Activated CD4-positive, alpha-beta T cell treated with anti-CD3 and anti-CD28 coated beads, Interleukin-2, amount 50 U/mL, for 16 hours (primary cell): ENCODE results near the gene SPON1.
"Not testable (repeated sequence)": the region's sequence is repeated elsewhere in the genome, so short reads cannot be mapped to it uniquely, and the experiment has no call there.

Source experiments
- DNase-seq: peaks from one replicate; pipeline ENCODE4 v3.0.0-alpha.2; 2020

SPON1 gene

GRCh38 chr11:13984616-13985450 is 22.3 kb downstream of the SPON1 start:
- DNase-seq, result no peak

GRCh38 chr11:13986695-13987094 is 24.2 kb downstream of the SPON1 start:
- not testable (repeated sequence) for DNase-seq

GRCh38 chr11:13992158-13992856 is 29.8 kb downstream of the SPON1 start:
- not testable (repeated sequence) for DNase-seq

- no peak for DNase-seq
Measured at GRCh38 chr11:13993096-13993765, 30.7 kb downstream of the SPON1 start.

GRCh38 chr11:13997881-13998280 is 35.4 kb downstream of the SPON1 start:
- no peak for DNase-seq

- DNase-seq, result no peak
Measured at GRCh38 chr11:13999704-14000103, 37.2 kb downstream of the SPON1 start.

- DNase-seq, result no peak
Measured at GRCh38 chr11:14001597-14001996, 39.1 kb downstream of the SPON1 start.

- DNase-seq, result no peak
Measured at GRCh38 chr11:14007566-14007965, 45.0 kb downstream of the SPON1 start.

- DNase-seq, result no peak
Measured at GRCh38 chr11:14010665-14011064, 48.1 kb downstream of the SPON1 start.

- no peak for DNase-seq
Measured at GRCh38 chr11:14012846-14013245, 50.3 kb downstream of the SPON1 start.

- DNase-seq, result no peak
Measured at GRCh38 chr11:14015711-14016110, 53.2 kb downstream of the SPON1 start.

- DNase-seq, result no peak
Measured at GRCh38 chr11:14018441-14018840, 55.9 kb downstream of the SPON1 start.

- DNase-seq, result no peak
Measured at GRCh38 chr11:14021738-14022137, 59.2 kb downstream of the SPON1 start.

- DNase-seq, result no peak
Measured at GRCh38 chr11:14022251-14022650, 59.7 kb downstream of the SPON1 start.

GRCh38 chr11:14022821-14023220 is 60.3 kb downstream of the SPON1 start:
- no peak for DNase-seq

- no peak for DNase-seq
Measured at GRCh38 chr11:14026961-14027360, 64.4 kb downstream of the SPON1 start.

- DNase-seq, result no peak
Measured at GRCh38 chr11:14027525-14027924, 65.0 kb downstream of the SPON1 start.

GRCh38 chr11:14029440-14029839 is 66.9 kb downstream of the SPON1 start:
- no peak for DNase-seq

GRCh38 chr11:14029971-14030920 is 67.7 kb downstream of the SPON1 start:
- DNase-seq, result no peak

GRCh38 chr11:14035526-14035925 is 73.0 kb downstream of the SPON1 start:
- not testable (repeated sequence) for DNase-seq

GRCh38 chr11:14036469-14036868 is 73.9 kb downstream of the SPON1 start:
- no peak for DNase-seq

- DNase-seq, result no peak
Measured at GRCh38 chr11:14041040-14041439, 78.5 kb downstream of the SPON1 start.

GRCh38 chr11:14041565-14041964 is 79.0 kb downstream of the SPON1 start:
- DNase-seq, result no peak
